Stimulated activated naive CD8-positive, alpha-beta T cell treated with anti-CD3 and anti-CD28 coated beads, Interleukin-15, Interleukin-2, amounts not matched to agents 100 ng/mL and 50 ng/mL, for 24 hours (primary cell): Measurements from ENCODE around the gene DEFB108B.
"Not testable (repeated sequence)": the region's sequence is repeated elsewhere in the genome, so short reads cannot be mapped to it uniquely, and the experiment has no call there.

Source experiments
- H3K27ac Mint-ChIP-seq: one replicate; pipeline ENCODE4 v1.8.0; 2021; ENCODE audit warnings: mild to moderate bottlenecking, mixed read lengths
- H3K27me3 Mint-ChIP-seq: one replicate; pipeline ENCODE4 v1.8.0; 2021; ENCODE audit warnings: mixed read lengths
- H3K36me3 Mint-ChIP-seq: one replicate; pipeline ENCODE4 v1.8.0; 2021; ENCODE audit warnings: low read depth, mixed read lengths
- H3K4me1 Mint-ChIP-seq: one replicate; pipeline ENCODE4 v1.8.0; 2021; ENCODE audit warnings: low read depth, mixed read lengths
- H3K4me3 Mint-ChIP-seq: one replicate; pipeline ENCODE4 v1.8.0; 2021; ENCODE audit warnings: mild to moderate bottlenecking, mixed read lengths
- H3K9me3 Mint-ChIP-seq: one replicate; pipeline ENCODE4 v1.8.0; 2021; ENCODE audit warnings: mixed read lengths

DEFB108B gene

GRCh38 chr11:71832811-71833210 lies at the start of gene DEFB108B:
Gene DEFB108B, plus strand, starts transcription at chr11:71833200. Its CDS starts 0 bp downstream, at chr11:71833200.
- H3K4me1 Mint-ChIP-seq, H3K36me3 Mint-ChIP-seq, H3K9me3 Mint-ChIP-seq, H3K27me3 Mint-ChIP-seq, H3K4me3 Mint-ChIP-seq, H3K27ac Mint-ChIP-seq: not testable (repeated sequence)

- H3K27ac Mint-ChIP-seq = peak overlapping the region; percentile 87
- H3K4me1 Mint-ChIP-seq = peaks cover 24% of the 10 kb centered on the region
- not testable (repeated sequence) for H3K9me3 Mint-ChIP-seq, H3K36me3 Mint-ChIP-seq, H3K27me3 Mint-ChIP-seq
- peak overlapping the region; percentile 96 for H3K4me3 Mint-ChIP-seq
Measured at GRCh38 chr11:71786114-71786847, 46.7 kb upstream of the DEFB108B start.

- H3K27me3 Mint-ChIP-seq, H3K36me3 Mint-ChIP-seq, H3K9me3 Mint-ChIP-seq: not testable (repeated sequence)
- peak overlapping the region; percentile 96 for H3K4me3 Mint-ChIP-seq
- H3K27ac Mint-ChIP-seq = peak overlapping the region; percentile 99
- peaks cover 24% of the 10 kb centered on the region for H3K4me1 Mint-ChIP-seq
Measured at GRCh38 chr11:71786848-71787097, 46.2 kb upstream of the DEFB108B start.

GRCh38 chr11:71787098-71787823 lies 45.7 kb upstream of the DEFB108B start:
- Mint-ChIP-seq H3K4me3 (peak overlapping the region; percentile 96), H3K36me3 (peaks cover 3% of the 10 kb centered on the region), H3K27me3 (no peaks in the 10 kb centered on the region), H3K27ac (peak overlapping the region; percentile 99), H3K4me1 (peaks cover 24% of the 10 kb centered on the region), H3K9me3 (no peaks in the 10 kb centered on the region)

- not testable (repeated sequence) for H3K9me3 Mint-ChIP-seq, H3K36me3 Mint-ChIP-seq
- H3K4me3 Mint-ChIP-seq = peak overlapping the region; percentile 96
Measured at GRCh38 chr11:71787824-71788454, 45.1 kb upstream of the DEFB108B start.

GRCh38 chr11:71789444-71790196 lies 43.4 kb upstream of the DEFB108B start:
- H3K9me3 Mint-ChIP-seq, H3K4me3 Mint-ChIP-seq, H3K27ac Mint-ChIP-seq, H3K27me3 Mint-ChIP-seq: not testable (repeated sequence)
- Mint-ChIP-seq H3K36me3 (peaks cover 11% of the 10 kb centered on the region), H3K4me1 (peaks cover 24% of the 10 kb centered on the region)

More at GRCh38 chr11:71787824-71788454, 45.1 kb upstream of the DEFB108B start:
- H3K27ac Mint-ChIP-seq = peak overlapping the region; percentile 99
- not testable (repeated sequence) for H3K27me3 Mint-ChIP-seq
- peaks cover 24% of the 10 kb centered on the region for H3K4me1 Mint-ChIP-seq

- H3K27me3 Mint-ChIP-seq, H3K27ac Mint-ChIP-seq, H3K9me3 Mint-ChIP-seq, H3K4me3 Mint-ChIP-seq: not testable (repeated sequence)
- peaks cover 22% of the 10 kb centered on the region for H3K4me1 Mint-ChIP-seq
- peaks cover 15% of the 10 kb centered on the region for H3K36me3 Mint-ChIP-seq
Measured at GRCh38 chr11:71791111-71791510, 41.9 kb upstream of the DEFB108B start.

- H3K4me1 Mint-ChIP-seq = peaks cover 20% of the 10 kb centered on the region
- H3K9me3 Mint-ChIP-seq, H3K27ac Mint-ChIP-seq, H3K27me3 Mint-ChIP-seq, H3K4me3 Mint-ChIP-seq: not testable (repeated sequence)
- peaks cover 15% of the 10 kb centered on the region for H3K36me3 Mint-ChIP-seq
Measured at GRCh38 chr11:71792621-71793235, 40.3 kb upstream of the DEFB108B start.

GRCh38 chr11:71794386-71795040 lies 38.5 kb upstream of the DEFB108B start:
- H3K36me3 Mint-ChIP-seq = peaks cover 15% of the 10 kb centered on the region
- H3K9me3 Mint-ChIP-seq, H3K4me1 Mint-ChIP-seq, H3K27ac Mint-ChIP-seq, H3K27me3 Mint-ChIP-seq, H3K4me3 Mint-ChIP-seq: not testable (repeated sequence)

- H3K36me3 Mint-ChIP-seq = peaks cover 15% of the 10 kb centered on the region
- H3K27me3 Mint-ChIP-seq, H3K9me3 Mint-ChIP-seq, H3K4me1 Mint-ChIP-seq, H3K27ac Mint-ChIP-seq, H3K4me3 Mint-ChIP-seq: not testable (repeated sequence)
Measured at GRCh38 chr11:71795236-71795635, 37.8 kb upstream of the DEFB108B start.

- H3K9me3 Mint-ChIP-seq, H3K27ac Mint-ChIP-seq, H3K27me3 Mint-ChIP-seq, H3K4me3 Mint-ChIP-seq, H3K4me1 Mint-ChIP-seq: not testable (repeated sequence)
- H3K36me3 Mint-ChIP-seq = peaks cover 14% of the 10 kb centered on the region
Measured at GRCh38 chr11:71796016-71796415, 37.0 kb upstream of the DEFB108B start.

GRCh38 chr11:71796781-71797180 lies 36.2 kb upstream of the DEFB108B start:
- H3K4me1 Mint-ChIP-seq = not testable (repeated sequence)

GRCh38 chr11:71799556-71800128 lies 33.4 kb upstream of the DEFB108B start:
- H3K4me1 Mint-ChIP-seq, H3K9me3 Mint-ChIP-seq, H3K36me3 Mint-ChIP-seq, H3K27ac Mint-ChIP-seq, H3K4me3 Mint-ChIP-seq, H3K27me3 Mint-ChIP-seq: not testable (repeated sequence)

More at GRCh38 chr11:71796781-71797180, 36.2 kb upstream of the DEFB108B start:
- not testable (repeated sequence) for H3K9me3 Mint-ChIP-seq, H3K4me3 Mint-ChIP-seq, H3K27me3 Mint-ChIP-seq, H3K27ac Mint-ChIP-seq
- peaks cover 12% of the 10 kb centered on the region for H3K36me3 Mint-ChIP-seq

- not testable (repeated sequence) for H3K4me1 Mint-ChIP-seq, H3K27me3 Mint-ChIP-seq, H3K4me3 Mint-ChIP-seq, H3K27ac Mint-ChIP-seq, H3K9me3 Mint-ChIP-seq, H3K36me3 Mint-ChIP-seq
Measured at GRCh38 chr11:71800335-71800953, 32.6 kb upstream of the DEFB108B start.
